Activated CD4-positive, alpha-beta memory T cell treated with anti-CD3 and anti-CD28 coated beads for 36 hours (primary cell): ENCODE measurements around the gene ITFG1. TPM values are rescaled to one million over a fixed set of nuclear protein-coding genes. Genes with fewer than 3 reads are reported as not detected.

Source experiments
- total RNA-seq, 2 experiments: library from RNA; stranded (reverse); gene quantifications; one replicate each; pipeline ENCODE4 v1.2.3, GENCODE V29; 2021

ITFG1 gene
- total RNA-seq, 2 experiments from 2014 or later: 20.6 to 22.0 TPM

Other genes starting within 250 kb of the ITFG1 start
- gene PHKB, start 268 bp upstream of the ITFG1 start, total RNA-seq: 10 to 100 TPM; 27.6 to 28.8 TPM